GM18868 (cell line): ENCODE results near the gene SH3TC1.
A peak's percentile ranks its signal among the peaks of the same experiment; 100 is the strongest.

Source experiments
- ATAC-seq: cut with Tn5 transposase; IDR thresholded peaks from one replicate; pipeline ENCODE4 v1.9.1; 2021; ENCODE audit warnings: mild to moderate bottlenecking, moderate library complexity; ENCODE audit not compliant: unreplicated experiment

The SH3TC1 gene

DNA sequence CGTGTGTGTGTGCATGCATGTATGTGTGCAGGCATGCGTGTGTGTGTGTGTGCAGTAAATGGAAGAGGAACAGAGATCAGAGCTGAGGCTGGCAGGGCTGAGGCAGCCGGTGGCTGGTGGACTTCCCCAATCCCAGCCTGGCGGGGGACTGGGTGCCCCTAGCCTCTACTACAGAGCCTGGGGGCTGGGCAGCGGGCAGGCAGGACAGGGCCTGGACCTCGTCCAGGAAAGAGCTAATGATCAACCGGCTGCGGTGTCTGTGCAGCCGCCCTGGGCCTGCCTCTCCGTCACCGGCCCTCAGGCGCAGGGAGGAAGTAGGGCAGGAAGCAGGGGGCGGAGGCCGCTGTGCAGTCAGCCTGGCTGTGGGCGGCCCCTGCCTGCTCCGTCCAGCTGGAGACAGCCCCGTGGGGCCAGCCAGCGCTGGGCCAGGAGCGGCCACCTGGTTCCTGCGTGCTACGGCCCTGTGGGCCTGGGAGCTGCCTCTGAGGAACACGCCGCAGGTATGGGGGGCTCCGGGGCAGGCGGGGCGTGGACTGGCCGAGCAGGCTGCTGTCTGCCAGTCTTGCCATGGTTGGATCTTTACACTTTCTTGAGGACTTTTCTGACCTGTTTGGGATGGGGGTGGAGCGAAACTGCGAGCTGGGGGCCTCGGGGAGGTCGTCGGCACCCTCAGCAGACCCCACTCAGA lies at the start of gene SH3TC1:
Gene SH3TC1 (plus strand): TSS at position 385 of the 688 bp plus-strand sequence. CDS start 5,905 bp downstream, outside the sequence.
- peak; percentile 62 for ATAC-seq

DNA sequence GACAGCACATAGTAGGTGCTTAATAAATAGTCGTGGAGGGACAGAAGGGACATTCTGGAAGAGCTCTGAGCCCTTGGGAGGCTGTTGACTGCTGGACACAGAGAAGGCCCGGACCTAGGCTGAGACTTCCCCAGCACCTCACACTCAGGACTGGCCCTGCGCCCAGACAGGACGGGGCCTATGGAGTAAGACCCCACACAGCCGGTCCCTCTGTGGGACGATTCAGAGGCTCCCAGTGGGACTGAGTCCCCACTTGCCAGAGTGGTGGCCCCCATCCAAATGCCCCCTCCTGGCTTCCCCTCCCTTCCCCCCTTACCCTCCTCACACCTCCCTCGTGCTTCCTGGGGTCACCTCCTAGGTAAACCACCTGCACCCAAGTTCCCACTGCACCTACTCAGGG lies 49.4 kb upstream of the SH3TC1 start:
- no peak for ATAC-seq

DNA sequence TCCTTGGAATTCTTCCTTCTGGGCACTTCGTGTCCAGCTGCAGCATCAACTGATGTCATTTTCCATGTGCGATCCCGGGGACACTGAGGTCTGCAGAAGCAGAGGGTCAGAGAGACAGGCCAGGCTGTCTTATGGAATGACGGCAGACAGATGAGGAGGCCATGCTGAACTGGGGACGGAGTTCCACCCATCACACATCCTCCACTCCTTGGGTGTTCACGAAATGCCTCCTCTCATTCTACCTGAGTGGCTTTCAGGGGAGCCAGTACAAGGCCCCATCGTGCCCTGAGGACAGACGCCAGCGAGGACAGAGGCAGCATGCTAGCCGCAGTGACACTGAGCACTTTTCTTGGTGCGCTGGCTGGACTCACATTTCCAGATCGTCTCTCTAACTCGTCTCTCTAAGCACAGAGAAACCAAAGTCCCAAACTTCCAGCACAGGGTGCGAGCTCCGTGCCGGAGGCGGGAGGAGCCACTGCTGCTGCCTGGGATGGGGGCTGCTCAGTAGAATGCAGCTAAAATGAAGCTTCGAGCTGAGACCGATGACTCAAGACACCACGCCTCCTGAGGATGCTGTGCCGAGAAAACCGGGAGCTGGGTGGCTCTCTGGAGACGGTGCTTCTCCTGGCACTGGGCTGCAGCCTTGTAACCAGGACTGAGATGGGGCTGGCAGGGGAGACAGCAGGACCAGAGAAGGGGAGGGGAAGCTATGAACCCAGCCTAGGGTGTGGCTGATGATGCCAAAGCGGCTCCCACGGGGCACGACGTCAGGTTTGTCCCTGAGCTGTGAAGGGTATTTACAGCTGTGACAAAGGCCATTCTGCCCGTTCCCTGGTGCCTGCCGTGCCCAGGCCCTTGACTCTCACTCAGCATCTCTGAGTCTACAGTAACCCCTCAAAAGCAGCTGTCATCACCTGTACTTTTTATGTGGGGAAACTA lies 48.7 kb upstream of the SH3TC1 start:
- ATAC-seq = no peak

DNA sequence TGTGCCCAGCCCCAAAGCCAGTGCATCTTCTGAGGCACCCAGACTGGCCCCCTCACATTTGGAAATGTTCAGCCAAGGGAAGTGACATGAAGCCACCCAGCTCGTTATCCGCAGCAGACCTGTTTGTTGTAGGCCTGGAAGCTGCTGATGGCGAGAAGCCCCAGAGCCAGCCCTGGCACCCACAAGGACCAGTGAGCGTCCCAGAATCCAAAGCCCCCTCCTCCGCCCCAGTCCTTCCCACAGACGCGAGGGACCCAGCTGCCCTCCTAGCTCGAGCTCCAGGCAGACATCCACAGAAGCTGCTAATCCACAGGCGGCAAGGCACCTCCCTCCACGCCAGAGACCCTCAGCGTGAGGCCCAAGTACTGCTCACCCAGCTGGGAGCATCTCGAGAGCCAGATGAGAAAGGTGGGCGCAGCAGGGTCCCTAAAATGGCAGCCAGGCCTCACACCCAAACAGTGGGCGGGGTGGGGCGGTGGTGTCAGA lies 47.9 kb upstream of the SH3TC1 start:
- no peak for ATAC-seq

DNA sequence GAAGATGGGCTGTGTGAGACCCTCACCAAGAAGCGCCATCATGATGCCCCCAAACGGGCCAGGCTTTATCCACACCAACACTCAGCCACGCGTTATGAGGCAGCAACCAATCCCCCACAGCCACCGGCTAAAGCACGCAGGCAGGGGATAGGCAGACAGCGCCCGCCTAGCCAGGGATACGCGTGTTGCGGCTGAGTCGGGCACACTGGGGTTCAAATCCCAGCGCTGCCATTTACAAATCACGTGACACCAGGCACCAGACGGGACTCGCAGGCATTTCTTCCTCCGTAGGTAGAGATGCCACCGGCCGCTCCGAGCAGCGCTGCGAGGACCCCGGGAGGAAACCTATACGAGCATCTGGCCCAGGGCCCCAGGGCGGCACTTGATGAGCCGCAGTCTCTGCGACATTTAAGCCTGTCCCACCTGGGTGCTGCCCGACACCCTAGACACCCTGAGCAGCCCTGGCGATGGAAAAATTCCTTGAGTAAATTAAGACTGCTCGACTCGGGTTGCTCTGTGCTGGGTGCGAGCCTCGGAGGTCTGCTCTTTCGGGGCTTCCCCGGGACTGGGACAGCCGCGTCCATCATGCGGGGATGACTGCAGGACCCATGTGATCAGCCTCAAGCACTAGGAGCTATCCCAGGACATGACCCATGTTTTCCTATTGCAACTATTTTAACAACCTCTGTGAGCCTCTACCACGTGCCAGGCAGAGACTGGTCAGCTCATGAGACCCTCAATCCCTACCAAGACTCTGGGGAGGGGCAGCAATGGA lies 46.8 kb upstream of the SH3TC1 start:
- no peak for ATAC-seq

DNA sequence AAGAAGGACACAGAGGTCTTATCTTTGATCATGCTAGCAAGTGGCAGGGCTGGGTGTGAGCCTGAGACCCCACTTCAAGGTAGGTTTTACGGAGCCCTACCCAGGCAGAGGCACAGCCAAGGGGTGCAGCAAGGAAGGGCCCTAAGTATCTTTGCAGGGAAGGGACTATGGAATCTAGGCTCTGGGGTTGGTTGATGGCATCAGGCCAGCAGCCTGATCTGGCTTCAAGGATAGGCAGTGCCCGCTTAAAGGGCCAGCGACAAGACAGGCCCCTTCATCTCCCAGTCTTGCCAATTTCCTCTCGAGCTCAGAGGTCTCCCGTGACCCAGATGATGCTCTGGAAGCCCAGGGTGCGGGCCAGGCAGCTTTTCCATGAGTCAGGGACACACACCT lies 46.2 kb upstream of the SH3TC1 start:
- ATAC-seq = no peak

DNA sequence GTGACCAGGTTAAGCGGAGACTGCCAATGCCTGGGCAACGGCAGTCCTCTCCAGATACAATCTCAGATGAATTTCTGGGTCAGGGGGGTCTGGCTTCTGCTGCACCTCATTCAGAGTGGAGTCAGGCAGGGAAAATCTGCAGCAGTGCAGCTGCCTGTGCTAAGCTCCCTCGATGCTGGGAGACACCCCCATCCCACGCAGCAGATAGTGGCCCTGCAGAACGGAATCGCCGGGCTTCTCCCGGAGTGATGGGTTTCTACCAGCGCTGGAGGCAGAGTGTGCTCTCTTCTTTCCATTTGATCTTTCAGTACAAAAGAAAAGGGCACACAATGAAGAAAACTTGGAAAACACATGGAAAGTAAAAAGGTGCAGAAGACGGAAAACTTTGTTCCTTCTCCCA lies 45.6 kb upstream of the SH3TC1 start:
- no peak for ATAC-seq

DNA sequence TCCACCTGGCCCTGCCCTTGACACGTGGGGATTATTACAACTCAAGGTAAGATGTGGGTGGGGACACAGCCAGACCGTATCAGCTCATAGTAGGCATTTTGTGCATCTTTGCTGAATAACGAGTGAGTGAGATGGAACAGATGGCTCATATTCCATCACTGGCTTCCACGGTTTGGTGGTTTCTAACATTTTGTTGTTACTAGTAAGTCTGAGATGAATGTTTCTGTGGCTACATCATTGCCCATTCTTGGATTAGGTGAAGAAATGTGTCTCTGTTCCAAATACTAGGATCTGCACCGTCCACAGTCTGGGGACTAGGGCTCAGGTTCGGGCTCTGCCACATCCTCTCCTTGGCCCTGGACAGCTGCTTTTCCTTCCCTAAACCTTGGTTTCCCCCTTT lies 44.0 kb upstream of the SH3TC1 start:
- ATAC-seq = no peak

DNA sequence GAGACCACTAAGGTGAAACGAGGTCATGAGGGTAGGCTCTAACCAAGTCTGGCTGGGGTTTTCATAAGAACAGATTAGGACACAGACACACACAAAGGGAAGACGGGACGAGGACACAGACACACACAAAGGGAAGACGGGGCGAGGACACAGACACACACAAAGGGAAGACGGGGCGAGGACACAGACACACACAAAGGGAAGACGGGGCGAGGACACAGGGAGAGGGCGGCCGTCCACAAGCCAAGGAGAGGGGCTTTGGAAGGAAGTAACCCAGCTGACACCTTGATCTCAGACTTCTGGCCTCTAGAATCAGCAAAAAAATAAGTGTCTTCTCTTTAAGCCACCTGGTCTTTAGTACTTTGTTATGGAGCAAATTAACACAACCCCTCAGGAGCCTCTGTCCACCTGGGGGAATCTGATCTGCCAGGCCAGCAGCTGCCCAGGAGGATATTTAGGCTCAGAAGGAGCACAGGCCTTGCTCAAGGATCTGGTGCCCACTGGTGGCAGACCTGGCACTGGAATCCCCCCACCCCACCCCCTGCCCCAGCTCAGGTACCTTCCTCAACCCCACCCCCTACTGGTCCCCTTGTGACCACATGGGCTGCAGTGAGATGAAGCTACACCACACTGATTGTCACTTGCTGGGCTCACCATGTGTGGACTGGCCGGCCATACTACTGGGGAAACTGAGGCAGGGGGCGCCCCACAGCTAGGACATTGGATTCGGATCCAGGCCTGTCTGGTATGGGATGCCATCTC lies 43.2 kb upstream of the SH3TC1 start:
- ATAC-seq = no peak

DNA sequence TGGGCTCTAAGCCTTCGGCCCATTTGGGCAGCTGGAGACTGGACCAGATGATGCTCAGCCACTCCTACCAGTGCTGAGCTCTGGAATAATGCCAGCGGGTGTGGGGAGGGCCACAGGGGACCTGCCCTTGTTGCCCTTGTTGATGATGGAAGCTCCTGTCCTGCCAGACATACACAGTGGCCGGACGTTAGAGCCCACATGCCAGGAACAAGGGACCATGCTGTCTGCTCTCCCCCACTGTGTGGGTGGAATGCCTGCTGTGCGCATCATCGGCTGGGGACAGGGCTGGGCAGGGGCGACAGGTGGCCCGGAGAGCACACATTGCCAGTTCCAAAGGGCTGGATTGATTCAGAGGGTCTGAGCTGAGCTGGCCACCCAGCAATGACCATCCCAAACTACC lies 42.5 kb upstream of the SH3TC1 start:
- no peak for ATAC-seq

DNA sequence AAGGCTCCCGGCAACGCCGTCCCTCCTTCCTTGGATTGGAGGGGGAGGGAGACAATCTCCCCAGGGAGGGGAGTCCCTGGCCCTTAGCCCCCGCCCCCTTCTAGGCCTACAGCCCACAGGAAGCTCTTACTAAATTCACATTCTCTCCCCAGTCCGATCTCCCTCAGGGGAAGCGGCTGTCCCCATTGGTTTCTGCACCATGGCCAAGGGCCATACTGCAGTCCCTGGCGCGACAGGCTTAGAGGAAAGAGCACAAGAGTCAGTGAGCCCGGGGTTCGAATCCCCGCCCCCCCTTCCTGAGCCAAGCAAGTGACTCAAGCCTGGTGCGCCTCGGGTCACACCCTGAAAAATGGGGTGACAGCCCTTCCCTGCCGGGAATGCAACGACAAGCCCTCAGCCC lies 41.6 kb upstream of the SH3TC1 start:
- ATAC-seq = no peak

DNA sequence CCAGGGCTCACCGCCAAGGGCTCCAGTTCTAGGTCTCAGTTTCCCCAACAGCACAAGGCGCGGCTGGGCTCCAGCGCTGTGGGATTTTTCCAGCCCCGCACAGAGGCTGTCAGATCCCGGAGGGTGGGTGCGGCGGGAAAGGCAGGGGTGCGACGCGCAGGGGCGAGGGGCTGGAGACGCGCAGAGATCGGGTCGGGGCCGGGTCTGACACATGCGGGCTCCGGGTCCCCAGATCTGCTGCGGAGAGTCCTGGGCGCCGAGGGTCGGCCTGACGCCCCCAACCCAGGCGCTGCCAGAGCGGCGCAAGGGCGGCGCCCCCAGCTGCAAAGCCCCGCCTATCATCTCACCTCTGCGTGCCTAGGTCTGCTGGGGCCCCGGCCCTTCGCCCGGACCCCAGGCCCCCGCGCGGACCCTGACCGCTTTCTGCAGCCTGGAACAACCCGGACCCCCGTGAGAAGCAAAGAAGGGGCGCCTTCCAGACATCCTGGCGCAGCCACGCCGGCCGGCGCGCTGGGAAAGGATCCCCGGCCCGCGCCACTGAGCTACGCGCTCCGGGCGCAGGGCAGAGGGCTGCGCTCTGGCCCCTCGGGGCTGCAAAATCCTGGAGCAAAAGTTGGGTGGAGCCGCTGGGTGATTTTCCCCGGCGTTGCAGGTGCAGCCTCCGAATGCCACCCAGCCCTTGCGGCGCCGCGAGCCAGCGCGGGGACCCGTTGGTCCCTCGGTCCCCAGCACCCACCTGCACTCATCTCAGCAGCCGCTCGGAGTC lies 41.0 kb upstream of the SH3TC1 start:
- ATAC-seq = no peak

DNA sequence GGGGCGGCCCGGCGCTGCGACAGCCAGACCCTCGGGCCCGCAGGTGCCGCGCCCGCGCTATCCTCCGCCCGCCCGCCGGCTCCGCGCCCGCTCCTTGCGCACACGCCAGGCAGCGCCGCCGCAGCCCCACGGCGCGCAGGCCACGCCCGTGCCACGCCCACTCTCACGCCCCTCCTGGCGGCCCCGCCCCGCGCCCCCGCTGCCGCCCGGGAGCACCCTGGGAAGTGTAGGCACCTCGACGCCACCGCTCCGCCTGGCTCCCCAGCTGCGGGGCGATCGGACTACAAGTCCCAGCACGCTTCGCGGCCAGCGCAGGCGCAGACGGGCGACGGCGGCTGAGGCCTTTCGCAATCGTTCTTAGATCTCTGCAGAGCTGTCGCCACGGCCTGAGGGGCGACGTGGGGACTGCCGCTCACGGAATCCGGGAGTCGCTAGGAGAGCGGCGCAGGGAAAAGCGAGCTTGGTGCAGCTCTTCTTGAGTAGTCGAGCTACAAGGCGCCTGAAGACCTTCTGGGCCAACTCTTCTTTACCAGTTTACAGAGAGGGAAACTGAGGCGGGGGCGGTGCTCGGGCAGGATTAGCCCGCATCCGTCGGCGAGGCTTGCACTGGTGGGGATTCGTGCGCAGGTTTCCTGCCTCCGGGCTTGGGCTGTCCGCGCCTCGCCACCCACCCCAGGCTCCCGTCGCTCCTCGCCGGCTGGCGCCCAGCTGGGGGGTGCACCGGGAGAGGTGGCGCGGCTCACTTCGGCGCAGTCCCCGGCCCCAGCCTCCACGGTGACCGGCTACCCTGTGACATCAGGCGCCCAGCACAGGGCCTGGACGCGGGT lies 40.2 kb upstream of the SH3TC1 start, which contains the start of gene ABLIM2:
Gene ABLIM2 (minus strand): TSS at position 104 of the 827 bp plus-strand sequence. CDS start 124 bp downstream, outside the sequence.
- ATAC-seq = peak; percentile 97

DNA sequence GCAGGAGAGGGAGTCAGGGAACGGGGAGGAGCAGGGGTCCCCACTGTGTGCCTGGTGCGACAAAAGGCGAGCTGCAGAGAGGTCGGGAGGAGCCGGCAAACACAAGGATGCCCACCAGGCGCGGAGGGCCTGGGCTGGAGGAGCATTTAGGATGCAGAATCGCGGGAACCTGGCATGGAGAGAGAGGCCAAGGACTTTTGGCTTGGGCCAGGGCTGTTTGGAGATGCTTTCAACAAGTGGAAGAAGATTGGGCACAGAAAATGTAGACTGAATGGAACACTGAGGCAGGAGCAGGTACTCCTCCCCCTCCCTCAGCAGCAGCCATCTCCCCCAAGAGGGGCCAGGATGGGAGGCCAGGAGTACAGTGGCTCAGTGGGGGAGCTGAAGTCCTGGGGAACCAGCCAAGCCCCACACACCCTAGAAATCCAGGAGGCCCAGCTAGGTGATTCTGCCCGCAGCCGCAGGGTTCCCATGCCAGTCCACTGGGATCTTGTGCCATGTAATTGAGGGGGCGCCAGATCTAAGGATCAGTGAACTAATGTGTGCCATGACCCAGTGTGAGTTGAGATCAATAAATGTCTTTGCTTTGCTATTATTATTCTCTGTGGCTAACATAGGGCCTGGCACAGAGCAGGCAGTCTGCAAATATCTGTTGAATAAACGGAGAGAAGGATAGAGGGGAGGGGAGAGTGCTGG lies 39.4 kb upstream of the SH3TC1 start:
- no peak for ATAC-seq

DNA sequence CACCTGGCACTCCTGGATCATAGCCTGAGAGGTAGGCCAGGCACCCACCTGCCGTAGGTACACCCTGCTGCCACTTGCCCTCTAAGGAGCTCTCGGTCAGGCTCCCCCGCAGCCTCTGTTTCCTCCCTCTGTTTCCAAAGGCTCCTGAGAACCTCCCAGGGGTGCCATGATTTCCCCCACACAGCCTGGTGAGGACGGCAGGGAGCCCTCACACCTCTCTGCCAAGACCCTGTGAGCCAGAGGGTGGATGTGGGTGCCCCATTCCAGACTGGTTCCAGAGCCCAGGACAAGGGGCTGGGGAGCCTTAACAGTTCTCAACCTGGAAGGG lies 38.9 kb upstream of the SH3TC1 start:
- ATAC-seq = no peak

DNA sequence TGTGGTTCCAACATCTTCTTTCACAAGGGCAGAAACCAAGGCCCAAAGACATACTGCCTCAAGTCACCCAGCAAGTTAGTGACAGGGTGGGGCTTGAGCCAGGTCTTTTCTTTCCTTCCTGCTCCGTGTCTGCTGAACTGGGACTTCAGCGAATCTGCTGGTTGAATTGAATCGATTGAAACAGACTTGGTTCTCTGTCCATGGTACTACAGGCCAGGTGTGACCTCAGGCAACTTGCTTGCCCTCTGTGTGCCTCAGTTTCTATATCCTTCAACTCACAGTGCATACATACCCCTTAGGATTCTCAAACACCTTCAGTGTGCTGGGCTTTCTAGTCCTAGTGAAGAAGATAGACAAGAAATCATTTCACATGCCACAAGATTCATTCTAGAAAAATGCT lies 38.5 kb upstream of the SH3TC1 start:
- ATAC-seq = no peak

DNA sequence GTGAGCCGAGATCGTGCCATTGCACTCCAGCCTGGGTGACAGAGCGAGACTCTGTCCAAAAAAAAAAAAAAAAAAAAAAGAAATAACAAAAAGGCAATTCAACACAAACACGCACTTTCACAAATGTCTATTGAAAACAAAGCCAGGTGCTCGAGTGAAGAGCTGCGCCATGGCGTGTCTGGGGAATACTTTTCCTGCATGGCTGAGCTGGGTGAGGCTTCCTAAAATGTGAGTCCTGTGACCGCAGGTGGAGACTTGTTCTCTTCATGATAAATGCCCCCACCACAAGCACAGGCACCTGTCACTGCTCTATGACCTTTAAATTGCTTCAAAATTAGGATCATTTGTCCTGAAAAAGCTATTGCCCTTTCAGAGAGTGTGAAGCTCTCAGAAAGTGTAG lies 36.5 kb upstream of the SH3TC1 start:
- ATAC-seq = no peak

DNA sequence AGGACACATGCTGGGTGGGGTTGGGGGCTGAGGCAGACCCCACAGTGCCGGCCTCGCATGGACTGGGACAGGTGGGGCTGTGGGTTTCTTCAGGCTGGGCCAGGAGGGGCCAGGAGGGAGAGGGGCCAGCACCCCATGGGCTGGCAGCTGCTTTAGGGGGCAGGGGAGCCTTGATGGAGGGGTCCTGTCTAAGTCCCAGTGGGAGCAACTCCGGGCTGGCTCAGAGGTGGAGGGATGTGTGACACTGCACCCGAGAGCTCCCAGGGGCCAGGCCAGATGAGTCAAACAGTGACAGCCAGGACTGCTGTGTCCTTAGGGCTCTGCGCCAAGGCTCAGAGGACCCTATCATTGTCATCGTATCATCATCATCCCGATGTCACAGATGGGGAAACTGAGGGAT lies 36.1 kb upstream of the SH3TC1 start:
- ATAC-seq = no peak
